HG02798 (cell line): ENCODE results near the gene AGXT.

Source experiments
- ATAC-seq: cut with Tn5 transposase; IDR thresholded peaks from one replicate; pipeline ENCODE4 v1.9.1; 2021; ENCODE audit warnings: mild to moderate bottlenecking; ENCODE audit not compliant: unreplicated experiment, poor library complexity

Gene AGXT

GRCh38 chr2:240912878-240913809 lies 44.5 kb downstream of the AGXT start:
- ATAC-seq, result no peak

- no peak for ATAC-seq
Measured at GRCh38 chr2:240913810-240914644, 45.4 kb downstream of the AGXT start.

GRCh38 chr2:240914645-240915525 lies 46.3 kb downstream of the AGXT start:
- no peak for ATAC-seq

- ATAC-seq, result no peak
Measured at GRCh38 chr2:240915526-240916341, 47.1 kb downstream of the AGXT start.

GRCh38 chr2:240916571-240917008 lies 48.0 kb downstream of the AGXT start:
- no peak for ATAC-seq

- no peak for ATAC-seq
Measured at GRCh38 chr2:240917009-240917683, 48.5 kb downstream of the AGXT start.

- ATAC-seq, result no peak
Measured at GRCh38 chr2:240917684-240918257, 49.1 kb downstream of the AGXT start.

- ATAC-seq, result no peak
Measured at GRCh38 chr2:240918258-240919091, 49.9 kb downstream of the AGXT start.

- ATAC-seq, result no peak
Measured at GRCh38 chr2:240919161-240919781, 50.6 kb downstream of the AGXT start.

GRCh38 chr2:240919786-240920782 lies 51.5 kb downstream of the AGXT start:
- ATAC-seq, result no peak

GRCh38 chr2:240920783-240921231 lies 52.2 kb downstream of the AGXT start:
- no peak for ATAC-seq

GRCh38 chr2:240921311-240921994 lies 52.8 kb downstream of the AGXT start:
- no peak for ATAC-seq

GRCh38 chr2:240921995-240922244 lies 53.3 kb downstream of the AGXT start:
- ATAC-seq, result no peak

- no peak for ATAC-seq
Measured at GRCh38 chr2:240922245-240922981, 53.8 kb downstream of the AGXT start.

GRCh38 chr2:240922982-240923537 lies 54.4 kb downstream of the AGXT start:
- ATAC-seq, result no peak
